Hepatocyte (in vitro differentiated cells): Measurements from ENCODE around the gene CDK10. TPM values are rescaled to one million over a fixed set of nuclear protein-coding genes. Genes with fewer than 3 reads are reported as not detected.

Source experiments
- DNase-seq: peaks from one replicate; pipeline ENCODE4 v3.0.0-alpha.2; 2016; ENCODE audit warnings: low spot score
- H2AFZ ChIP-seq: fragments of 200-600 bp; sonication (generic); 2 replicates; pipeline ENCODE4 v1.6.0; 2016; ENCODE audit warnings: antibody characterized with exemption, mild to moderate bottlenecking
- H3K27ac ChIP-seq: fragments of 200-600 bp; sonication (generic); 2 replicates; pipeline ENCODE4 v1.5.1; 2016; ENCODE audit warnings: mild to moderate bottlenecking
- H3K27me3 ChIP-seq: fragments of 200-600 bp; sonication (generic); 2 replicates; pipeline ENCODE4 v1.6.1; 2016
- H3K36me3 ChIP-seq: fragments of 200-600 bp; sonication (generic); replicated peaks from 2 replicates; pipeline ENCODE4 v1.5.1; 2016; ENCODE audit warnings: low read depth; ENCODE audit not compliant: insufficient read depth
- H3K4me1 ChIP-seq: fragments of 200-600 bp; sonication (generic); 2 replicates; pipeline ENCODE4 v1.5.1; 2016; ENCODE audit warnings: mild to moderate bottlenecking, moderate library complexity; ENCODE audit not compliant: insufficient read depth
- H3K4me2 ChIP-seq: fragments of 200-600 bp; sonication (generic); 2 replicates; pipeline ENCODE4 v1.6.0; 2016
- H3K4me3 ChIP-seq: fragments of 200-600 bp; sonication (generic); 2 replicates; pipeline ENCODE4 v1.5.1; 2016; ENCODE audit warnings: mild to moderate bottlenecking
- H3K79me2 ChIP-seq: fragments of 200-600 bp; sonication (generic); 2 replicates; pipeline ENCODE4 v1.6.0; 2017; ENCODE audit warnings: mild to moderate bottlenecking
- H3K9me2 ChIP-seq: fragments of 200-600 bp; sonication (generic); replicated peaks from 2 replicates; pipeline ENCODE4 v1.6.0; 2017; ENCODE audit warnings: mild to moderate bottlenecking; ENCODE audit not compliant: insufficient read depth
- H3K9me3 ChIP-seq: fragments of 200-600 bp; sonication (generic); 2 replicates; pipeline ENCODE4 v1.5.1; 2016; ENCODE audit warnings: low read depth, mild to moderate bottlenecking
- H4K20me1 ChIP-seq: fragments of 200-600 bp; sonication (generic); 2 replicates; pipeline ENCODE4 v1.6.0; 2016; ENCODE audit warnings: mild to moderate bottlenecking; ENCODE audit not compliant: insufficient read depth, poor library complexity, severe bottlenecking
- EZH2 ChIP-seq: fragments of 200-600 bp; sonication (generic); IDR thresholded peaks from 2 replicates; pipeline ENCODE4 v1.6.1; 2016; ENCODE audit warnings: antibody characterized with exemption, mild to moderate bottlenecking, borderline replicate concordance
- EZH2phosphoT487 ChIP-seq: fragments of 200-600 bp; sonication (generic); IDR thresholded peaks from one replicate; pipeline ENCODE4 v1.6.1; 2018; ENCODE audit warnings: antibody characterized with exemption, mild to moderate bottlenecking, low read depth, moderate library complexity; ENCODE audit not compliant: unreplicated experiment, severe bottlenecking
- WGBS: methylation state at CpG from one replicate; pipeline ENCODE4 v1.1.6; 2016; ENCODE audit warnings: low lambda C conversion rate; ENCODE audit errors: missing lambda C conversion rate; 5-methylcytosine and 5-hydroxymethylcytosine counted together
- polyA plus RNA-seq: library from polyadenylated mRNA; unstranded; fragments of >200 nt; fragmentation: Nextera tagmentation; extraction: Ambion mirVana; gene quantifications from 2 replicates; pipeline ENCODE4 v1.2.1, GENCODE V29; 2016
- total RNA-seq: library from RNA; depleted of rRNA; stranded (reverse); fragments of >200 nt; gene quantifications from 2 replicates; pipeline ENCODE4 v1.2.3, GENCODE V29; 2014
- TF ChIP-seq, protein P1 (sequence below): fragments of 200-600 bp; sonication (generic); IDR thresholded peaks from 2 replicates; pipeline ENCODE4 v1.5.1; 2016; ENCODE audit warnings: antibody characterized with exemption, mild to moderate bottlenecking; ENCODE audit not compliant: poor library complexity

CDK10 gene
- total and polyA plus RNA-seq, 2 experiments from 2014 or later, result 70.4 to 155 TPM

DNA sequence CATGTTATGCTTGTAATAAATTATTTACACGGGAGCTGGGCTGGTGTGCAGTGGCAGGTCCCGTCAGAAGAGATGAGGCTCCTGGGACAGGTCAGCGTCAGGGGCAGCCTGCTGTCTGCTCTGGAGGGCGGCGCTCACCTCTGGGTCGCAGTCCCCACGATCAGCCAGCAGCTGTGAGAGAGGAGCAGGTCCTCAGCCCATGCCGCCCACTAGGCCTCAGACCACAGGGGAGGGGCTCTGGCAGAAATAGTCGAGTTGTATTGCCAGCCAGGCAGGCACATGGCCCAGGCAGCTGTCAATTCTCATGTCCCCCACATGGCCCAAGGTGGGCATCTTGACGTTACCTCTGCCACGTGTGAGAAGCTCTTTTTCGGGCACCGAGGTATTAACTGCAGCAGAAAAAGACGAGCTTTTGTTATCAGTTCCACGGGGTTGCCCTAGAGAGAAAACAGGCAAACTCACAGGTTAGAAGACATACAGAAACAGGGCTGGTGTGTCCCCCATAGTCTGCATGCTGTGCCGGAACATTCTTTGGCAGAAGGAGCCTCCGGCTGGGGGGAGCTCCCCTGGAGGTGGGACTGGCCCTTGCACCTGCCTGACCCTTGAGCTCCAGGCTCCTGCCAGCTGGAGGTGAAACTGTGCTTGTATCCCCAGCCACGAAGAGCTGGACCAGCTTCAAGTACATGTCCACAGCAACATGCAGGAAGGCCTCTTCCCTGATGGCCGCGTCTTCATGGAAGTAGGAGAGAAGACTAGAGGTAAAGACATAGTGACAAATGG lies 52.2 kb downstream of the CDK10 start:
- Histone ChIP-seq H4K20me1 (no peaks in the 10 kb centered on the region), H3K4me1 (no peaks in the 10 kb centered on the region), H3K27me3 (no peaks in the 10 kb centered on the region), H3K9me3 (no peaks in the 10 kb centered on the region), H3K79me2 (no peaks in the 10 kb centered on the region), H3K9me2 (no peaks in the 10 kb centered on the region), H3K36me3 (no peaks in the 10 kb centered on the region), H3K4me3 (no peak overlapping the region), H3K27ac (no peak overlapping the region), H3K4me2 (no peak overlapping the region), H2AFZ (no peak overlapping the region)
- 92% methylated on average over 20 of the region's 20 CpGs for WGBS
- TF ChIP-seq EZH2phosphoT487 (no peak), EZH2 (no peak)
- TF ChIP-seq, protein P1, sequence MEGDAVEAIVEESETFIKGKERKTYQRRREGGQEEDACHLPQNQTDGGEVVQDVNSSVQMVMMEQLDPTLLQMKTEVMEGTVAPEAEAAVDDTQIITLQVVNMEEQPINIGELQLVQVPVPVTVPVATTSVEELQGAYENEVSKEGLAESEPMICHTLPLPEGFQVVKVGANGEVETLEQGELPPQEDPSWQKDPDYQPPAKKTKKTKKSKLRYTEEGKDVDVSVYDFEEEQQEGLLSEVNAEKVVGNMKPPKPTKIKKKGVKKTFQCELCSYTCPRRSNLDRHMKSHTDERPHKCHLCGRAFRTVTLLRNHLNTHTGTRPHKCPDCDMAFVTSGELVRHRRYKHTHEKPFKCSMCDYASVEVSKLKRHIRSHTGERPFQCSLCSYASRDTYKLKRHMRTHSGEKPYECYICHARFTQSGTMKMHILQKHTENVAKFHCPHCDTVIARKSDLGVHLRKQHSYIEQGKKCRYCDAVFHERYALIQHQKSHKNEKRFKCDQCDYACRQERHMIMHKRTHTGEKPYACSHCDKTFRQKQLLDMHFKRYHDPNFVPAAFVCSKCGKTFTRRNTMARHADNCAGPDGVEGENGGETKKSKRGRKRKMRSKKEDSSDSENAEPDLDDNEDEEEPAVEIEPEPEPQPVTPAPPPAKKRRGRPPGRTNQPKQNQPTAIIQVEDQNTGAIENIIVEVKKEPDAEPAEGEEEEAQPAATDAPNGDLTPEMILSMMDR, result no peak
- no peak for DNase-seq

DNA sequence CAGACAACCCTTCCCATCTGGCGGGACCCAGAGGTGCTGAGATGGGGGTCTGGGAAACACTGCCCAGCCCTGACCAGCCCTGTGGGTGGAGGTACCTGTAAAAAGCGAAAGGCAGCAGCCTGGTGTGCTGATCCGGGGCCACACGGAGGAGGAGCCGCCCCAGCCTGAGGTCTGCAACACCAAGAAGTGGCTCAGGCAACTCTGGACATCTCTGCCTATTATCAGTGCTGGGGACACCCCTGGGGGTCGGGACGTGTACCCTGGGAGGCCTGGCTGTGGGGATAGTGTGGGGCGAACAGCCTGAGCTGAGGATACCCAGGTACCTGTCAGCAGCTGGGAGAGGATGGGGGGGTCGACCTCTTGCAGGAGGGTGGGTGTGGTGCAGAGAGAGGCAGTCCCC lies 52.9 kb downstream of the CDK10 start:
- no peak overlapping the region for H3K27ac ChIP-seq
- H3K79me2 ChIP-seq, result no peaks in the 10 kb centered on the region
- no peaks in the 10 kb centered on the region for H4K20me1 ChIP-seq
- H3K9me3 ChIP-seq, result no peaks in the 10 kb centered on the region
- TF ChIP-seq EZH2phosphoT487 (no peak), EZH2 (no peak)
- TF ChIP-seq, protein P1, result no peak
- H2AFZ ChIP-seq, result no peak overlapping the region
- WGBS, result 96% methylated on average over 9 of the region's 9 CpGs
- no peaks in the 10 kb centered on the region for H3K27me3 ChIP-seq
- no peak overlapping the region for H3K4me3 ChIP-seq
- no peak for DNase-seq
- H3K4me1 ChIP-seq, result no peaks in the 10 kb centered on the region
- H3K9me2 ChIP-seq, result no peaks in the 10 kb centered on the region
- H3K36me3 ChIP-seq, result no peaks in the 10 kb centered on the region
- H3K4me2 ChIP-seq, result no peak overlapping the region

DNA sequence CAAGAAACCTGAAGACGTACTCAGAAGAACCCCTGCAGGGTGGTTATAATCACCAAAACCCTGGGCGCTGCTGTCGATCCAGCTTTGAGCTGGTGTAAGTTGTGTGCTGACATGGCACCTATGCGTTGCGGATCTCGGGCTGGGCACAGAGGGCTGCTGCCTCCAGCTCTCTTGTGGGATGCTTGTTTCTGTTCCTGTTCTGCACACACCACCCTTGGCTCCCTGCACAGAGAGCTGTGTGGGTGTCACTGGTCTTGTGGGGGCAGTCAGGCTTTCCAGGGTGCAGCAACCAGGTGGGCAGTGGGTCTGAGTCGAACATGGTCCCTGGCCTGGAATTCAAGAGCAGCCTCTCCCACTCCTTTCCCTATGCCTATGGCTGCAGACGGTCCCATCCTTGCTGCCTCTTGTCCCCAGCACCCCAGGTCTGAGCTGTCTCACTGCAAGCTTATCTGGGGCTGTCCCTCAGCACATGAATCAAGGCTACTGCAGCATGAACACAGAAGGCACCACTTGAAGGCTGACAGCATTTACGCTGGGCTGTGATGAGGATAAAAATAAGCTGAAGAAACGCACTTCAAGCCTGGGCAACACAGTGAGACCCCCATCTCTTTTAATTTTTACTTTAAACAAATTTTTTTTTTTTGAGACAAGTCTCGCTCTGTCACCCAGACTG lies 55.0 kb downstream of the CDK10 start:
- WGBS, result 96% methylated on average over 11 of the region's 11 CpGs
- Histone ChIP-seq H3K36me3 (no peaks in the 10 kb centered on the region), H2AFZ (no peak overlapping the region)

More for the DNA sequence above, 55.0 kb downstream of the CDK10 start:
- Histone ChIP-seq H3K4me1 (no peaks in the 10 kb centered on the region), H3K9me3 (no peaks in the 10 kb centered on the region), H4K20me1 (no peaks in the 10 kb centered on the region), H3K27me3 (no peaks in the 10 kb centered on the region), H3K27ac (no peak overlapping the region), H3K4me2 (no peak overlapping the region), H3K9me2 (no peaks in the 10 kb centered on the region), H3K4me3 (no peak overlapping the region), H3K79me2 (no peaks in the 10 kb centered on the region)
- TF ChIP-seq, protein P1, result no peak
- TF ChIP-seq EZH2 (no peak), EZH2phosphoT487 (no peak)
- no peak for DNase-seq
